Measurements from ENCODE around the gene GTF3A. TPM values are rescaled to one million over a fixed set of nuclear protein-coding genes. Genes with fewer than 3 reads are reported as not detected.
"Not testable (repeated sequence)": the region's sequence is repeated elsewhere in the genome, so short reads cannot be mapped to it uniquely, and the experiment has no call there.

Gene GTF3A
- total and polyA plus RNA-seq, 7 donors: 141 to 285 (median 201) TPM

DNA sequence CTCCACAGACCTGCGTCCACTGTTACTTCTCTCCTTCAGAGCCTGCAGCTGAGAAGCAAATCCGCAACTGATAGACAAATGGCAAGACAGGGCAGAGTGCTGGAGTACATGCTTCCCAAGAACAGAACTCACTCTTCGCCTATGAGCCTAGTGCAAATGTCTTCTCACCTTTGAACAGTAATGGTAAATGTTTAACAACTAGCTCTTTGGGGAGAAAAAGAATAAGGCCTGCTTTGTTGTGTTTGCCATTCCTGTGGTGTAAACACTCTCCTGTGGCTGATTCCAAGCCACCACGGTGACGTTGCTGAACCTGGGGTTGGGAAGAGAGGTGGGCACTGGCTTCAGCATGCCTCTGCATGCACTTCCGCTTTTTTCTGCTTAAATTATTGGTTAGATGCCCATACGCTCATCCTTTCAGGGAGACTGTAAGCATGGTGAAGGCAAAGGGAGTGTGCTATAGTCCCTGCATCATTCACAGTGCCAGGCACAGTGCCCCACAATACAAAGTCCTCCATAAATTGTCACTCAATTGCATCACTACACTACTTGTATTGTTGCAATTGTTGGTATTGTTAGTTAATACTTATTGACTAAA lies 28.1 kb upstream of the GTF3A start:
- intact Hi-C loops (cut with DNase I): no loop called here
- no peaks in the 10 kb centered on the region for H3K36me3 ChIP-seq (ENCODE audit: insufficient read depth in 1 of 2, low read depth in 1 of 2)
- DNase-seq (no peak), ATAC-seq (no peak)
- 83% methylated on average over 7 of the region's 7 CpGs for WGBS, 3 donors
- no peaks in the 10 kb centered on the region for H3K9me3 ChIP-seq
- no peak overlapping the region for H3K27ac ChIP-seq
- H3K4me1 ChIP-seq: no peaks in the 10 kb centered on the region
- H3K4me3 ChIP-seq: no peak overlapping the region
- TF ChIP-seq, protein P1, sequence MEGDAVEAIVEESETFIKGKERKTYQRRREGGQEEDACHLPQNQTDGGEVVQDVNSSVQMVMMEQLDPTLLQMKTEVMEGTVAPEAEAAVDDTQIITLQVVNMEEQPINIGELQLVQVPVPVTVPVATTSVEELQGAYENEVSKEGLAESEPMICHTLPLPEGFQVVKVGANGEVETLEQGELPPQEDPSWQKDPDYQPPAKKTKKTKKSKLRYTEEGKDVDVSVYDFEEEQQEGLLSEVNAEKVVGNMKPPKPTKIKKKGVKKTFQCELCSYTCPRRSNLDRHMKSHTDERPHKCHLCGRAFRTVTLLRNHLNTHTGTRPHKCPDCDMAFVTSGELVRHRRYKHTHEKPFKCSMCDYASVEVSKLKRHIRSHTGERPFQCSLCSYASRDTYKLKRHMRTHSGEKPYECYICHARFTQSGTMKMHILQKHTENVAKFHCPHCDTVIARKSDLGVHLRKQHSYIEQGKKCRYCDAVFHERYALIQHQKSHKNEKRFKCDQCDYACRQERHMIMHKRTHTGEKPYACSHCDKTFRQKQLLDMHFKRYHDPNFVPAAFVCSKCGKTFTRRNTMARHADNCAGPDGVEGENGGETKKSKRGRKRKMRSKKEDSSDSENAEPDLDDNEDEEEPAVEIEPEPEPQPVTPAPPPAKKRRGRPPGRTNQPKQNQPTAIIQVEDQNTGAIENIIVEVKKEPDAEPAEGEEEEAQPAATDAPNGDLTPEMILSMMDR (IDR thresholded peaks at IDR 0.05): no peak
- H3K27me3 ChIP-seq (ENCODE audit: insufficient read depth in 3 of 3, low read length in 2 of 3): peaks cover 0 to 5% (median 0%) of the 10 kb centered on the region in 3 donors

DNA sequence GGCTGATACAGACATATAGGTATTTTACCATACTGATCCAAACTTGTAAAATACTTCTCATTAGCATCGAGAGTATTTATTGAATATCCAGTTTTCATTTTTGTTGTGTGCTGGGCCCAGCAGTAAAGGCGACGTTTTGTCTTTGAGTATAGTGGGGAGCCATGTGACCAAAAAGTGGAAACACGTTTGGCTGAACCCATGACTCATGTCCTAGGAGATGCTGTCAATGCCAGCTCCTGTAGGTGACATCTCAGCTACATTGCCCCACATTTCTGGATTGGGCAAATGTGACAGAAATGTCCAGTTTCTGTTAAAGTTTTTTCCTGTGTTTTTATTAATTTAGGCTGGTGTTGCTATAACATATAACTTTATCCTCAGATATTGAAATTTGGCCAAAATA lies 26.1 kb upstream of the GTF3A start:
- no peak overlapping the region for H3K4me3 ChIP-seq
- DNase-seq (no peak), ATAC-seq (no peak)
- intact Hi-C loops (cut with DNase I): no loop called here
- H3K4me1 ChIP-seq: no peaks in the 10 kb centered on the region
- H3K9me3 ChIP-seq: no peaks in the 10 kb centered on the region
- no peaks in the 10 kb centered on the region for H3K36me3 ChIP-seq (ENCODE audit: insufficient read depth in 1 of 2, low read depth in 1 of 2)
- H3K27ac ChIP-seq: no peak overlapping the region
- TF ChIP-seq, protein P1 (IDR thresholded peaks at IDR 0.05): no peak
- WGBS, 3 donors: 73 to 84% (median 76%) methylated on average over 4 of the region's 4 CpGs
- peaks cover 0 to 5% (median 0%) of the 10 kb centered on the region in 3 donors for H3K27me3 ChIP-seq (ENCODE audit: insufficient read depth in 3 of 3, low read length in 2 of 3)

DNA sequence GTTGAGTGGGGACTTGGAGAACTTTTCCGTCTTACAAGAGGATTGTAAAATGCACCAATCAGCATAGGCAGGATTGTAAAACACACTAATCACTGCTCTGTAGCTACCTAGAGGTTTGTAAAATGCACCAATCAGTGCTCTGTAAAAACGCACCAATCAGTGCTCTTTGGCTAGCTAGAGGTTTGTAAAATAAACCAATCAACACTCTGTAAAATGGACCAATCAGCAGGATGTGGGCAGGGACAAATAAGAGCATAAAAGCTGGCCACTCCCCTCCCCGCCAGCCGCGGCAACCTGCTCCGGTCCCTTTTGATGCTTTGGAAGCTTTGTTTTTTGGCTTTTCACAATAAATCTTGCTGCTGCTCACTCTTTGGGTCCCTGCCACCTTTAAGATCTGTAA lies 24.0 kb upstream of the GTF3A start:
- ATAC-seq; H3K27me3 ChIP-seq (ENCODE audit: insufficient read depth in 3 of 3, low read length in 2 of 3); H3K4me3 ChIP-seq; intact Hi-C loops (cut with DNase I); DNase-seq; H3K36me3 ChIP-seq (ENCODE audit: insufficient read depth in 1 of 2, low read depth in 1 of 2); H3K27ac ChIP-seq; H3K9me3 ChIP-seq; H3K4me1 ChIP-seq: not testable (repeated sequence)
- 75 to 96% (median 83%) methylated on average over 6 of the region's 6 CpGs for WGBS, 3 donors

DNA sequence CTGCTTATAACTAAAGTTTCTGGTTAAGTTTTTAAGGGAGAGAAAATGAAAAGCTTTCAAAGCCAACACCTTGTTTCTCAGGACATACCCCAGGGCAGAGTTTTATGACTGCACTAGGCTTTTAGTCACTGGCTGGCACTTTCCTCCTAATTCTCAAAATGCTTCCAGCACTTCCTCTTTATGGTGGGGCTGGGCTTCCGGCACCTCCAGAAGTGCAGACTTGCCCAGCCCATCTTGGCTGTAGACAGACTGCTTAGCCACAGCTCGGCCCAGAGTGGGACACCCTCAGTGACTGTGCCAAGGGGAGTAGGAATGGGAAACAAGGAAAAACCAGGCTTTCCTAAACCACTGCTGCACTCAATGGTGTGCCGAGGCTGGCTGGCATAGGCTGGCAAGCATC lies 23.2 kb upstream of the GTF3A start:
- TF ChIP-seq, protein P1 (IDR thresholded peaks at IDR 0.05): no peak
- Histone ChIP-seq H3K4me3 (no peak overlapping the region), H3K27me3 (ENCODE audit: insufficient read depth in 3 of 3, low read length in 2 of 3) (peaks cover 0 to under 1% (median 0%) of the 10 kb centered on the region in 3 donors), H3K36me3 (ENCODE audit: insufficient read depth in 1 of 2, low read depth in 1 of 2) (no peaks in the 10 kb centered on the region), H3K27ac (no peak overlapping the region), H3K9me3 (no peaks in the 10 kb centered on the region), H3K4me1 (no peaks in the 10 kb centered on the region)
- peak in 1 of 2 donors; percentile 30 for DNase-seq
- no peak for ATAC-seq
- WGBS, 3 donors: 47 to 62% (median 56%) methylated on average over 3 of the region's 3 CpGs
- intact Hi-C loops (cut with DNase I): no loop called here

DNA sequence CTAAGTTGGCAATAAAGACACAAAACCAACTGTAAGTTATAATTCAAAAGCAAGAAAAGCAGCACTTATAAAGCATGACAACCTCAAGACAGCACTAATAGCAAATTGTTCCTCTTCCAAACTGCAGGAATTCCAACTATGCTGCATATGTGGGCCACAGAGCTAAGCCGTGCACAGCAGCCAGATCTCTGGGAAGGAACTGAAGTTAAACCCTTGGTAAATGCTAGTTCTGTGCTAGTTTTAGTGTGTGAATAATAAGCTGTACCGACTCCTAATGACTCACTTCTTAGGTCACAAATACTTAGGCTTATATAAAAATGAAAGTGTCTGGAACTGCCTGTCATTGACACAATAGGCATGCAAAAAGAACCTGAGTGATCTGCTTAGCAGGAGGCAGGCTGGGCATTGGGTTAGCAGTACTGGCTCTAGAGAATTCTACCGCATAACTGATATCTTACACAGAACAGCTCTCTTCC lies 21.2 kb upstream of the GTF3A start:
- WGBS, 3 donors: 15 to 28% (median 17%) methylated on average over 3 of the region's 3 CpGs
- H3K9me3 ChIP-seq: no peaks in the 10 kb centered on the region
- intact Hi-C loops (cut with DNase I): no loop called here
- ATAC-seq: peak; percentile 16 to 71 (median 44)
- H3K27ac ChIP-seq: peak overlapping the region; percentile 21
- H3K27me3 ChIP-seq (ENCODE audit: insufficient read depth in 3 of 3, low read length in 2 of 3): no peaks in the 10 kb centered on the region
- TF ChIP-seq, protein P1 (IDR thresholded peaks at IDR 0.05): no peak
- no peaks in the 10 kb centered on the region for H3K36me3 ChIP-seq (ENCODE audit: insufficient read depth in 1 of 2, low read depth in 1 of 2)
- H3K4me3 ChIP-seq: no peak overlapping the region
- no peak for DNase-seq
- no peaks in the 10 kb centered on the region for H3K4me1 ChIP-seq
